ENCODE data around the gene MAP2K5. TPM values are rescaled to one million over a fixed set of nuclear protein-coding genes. Genes with fewer than 3 reads are reported as not detected.

The MAP2K5 gene
- total and polyA plus RNA-seq, 9 of the 15 experiments (the other 6 are each of a cell fraction or from before 2014, with no cell fraction given), result 0.41 to 16.5 (median 7.5) TPM

GRCh38 chr15:67843571-67844387, 301.3 kb downstream of the MAP2K5 start (continued):
- TF ChIP-seq ZNF639 (CRISPR knock-in tag; conservative IDR thresholded peaks at IDR 0.05 in 1 of 2, IDR thresholded peaks at IDR 0.05 in 1 of 2) (no peak), HNRNPUL1 (IDR thresholded peaks at IDR 0.05; ENCODE audit: low read length) (no peak), ZNF785 (CRISPR knock-in tag; IDR thresholded peaks at IDR 0.05) (no peak), CHD4 (IDR thresholded peaks at IDR 0.05; ENCODE audit: insufficient read depth, insufficient replicate concordance, low read depth, low read length, poor library complexity, severe bottlenecking) (no peak), SMAD4 (CRISPR knock-in tag; conservative IDR thresholded peaks at IDR 0.05) (no peak), ZNF695 (CRISPR knock-in tag; IDR thresholded peaks at IDR 0.05) (no peak), ZNF717 (CRISPR knock-in tag; IDR thresholded peaks at IDR 0.05) (no peak), NONO (IDR thresholded peaks at IDR 0.05; ENCODE audit: low read depth in 2 of 2, low read length in 1 of 2) (no peak), TEAD4 (IDR thresholded peaks at IDR 0.05; ENCODE audit: low read length) (0 out of 2 replicates have a peak, but pooled peaks have one; percentile 15), TEAD4 (CRISPR knock-in tag; IDR thresholded peaks at IDR 0.05; ENCODE audit: borderline replicate concordance) (no peak), COPS2 (conservative IDR thresholded peaks at IDR 0.05) (no peak), KLF16 (IDR thresholded peaks at IDR 0.05) (0 out of 2 replicates have a peak, but pooled peaks have one; percentile 8), RCOR1 (IDR thresholded peaks at IDR 0.05; ENCODE audit: borderline replicate concordance in 1 of 2, low read depth in 2 of 2, low read length in 2 of 2) (peak in 1 of 2 experiments; percentile 12; a peak in 1 of 4 replicates), ETV1 (tag; conservative IDR thresholded peaks at IDR 0.05; ENCODE audit: low read depth) (no peak), FOXO4 (CRISPR knock-in tag; IDR thresholded peaks at IDR 0.05) (no peak), PPARD (CRISPR knock-in tag; IDR thresholded peaks at IDR 0.05) (no peak), FOXK2 (conservative IDR thresholded peaks at IDR 0.05 in 1 of 2, IDR thresholded peaks at IDR 0.05 in 1 of 2; ENCODE audit: low read depth in 2 of 2) (0 out of 4 replicates have a peak, but pooled peaks of 1 of the 2 experiments have one; percentile 36), ZNF699 (CRISPR knock-in tag; IDR thresholded peaks at IDR 0.05; ENCODE audit: insufficient replicate concordance) (no peak)
- TF ChIP-seq, protein P1, sequence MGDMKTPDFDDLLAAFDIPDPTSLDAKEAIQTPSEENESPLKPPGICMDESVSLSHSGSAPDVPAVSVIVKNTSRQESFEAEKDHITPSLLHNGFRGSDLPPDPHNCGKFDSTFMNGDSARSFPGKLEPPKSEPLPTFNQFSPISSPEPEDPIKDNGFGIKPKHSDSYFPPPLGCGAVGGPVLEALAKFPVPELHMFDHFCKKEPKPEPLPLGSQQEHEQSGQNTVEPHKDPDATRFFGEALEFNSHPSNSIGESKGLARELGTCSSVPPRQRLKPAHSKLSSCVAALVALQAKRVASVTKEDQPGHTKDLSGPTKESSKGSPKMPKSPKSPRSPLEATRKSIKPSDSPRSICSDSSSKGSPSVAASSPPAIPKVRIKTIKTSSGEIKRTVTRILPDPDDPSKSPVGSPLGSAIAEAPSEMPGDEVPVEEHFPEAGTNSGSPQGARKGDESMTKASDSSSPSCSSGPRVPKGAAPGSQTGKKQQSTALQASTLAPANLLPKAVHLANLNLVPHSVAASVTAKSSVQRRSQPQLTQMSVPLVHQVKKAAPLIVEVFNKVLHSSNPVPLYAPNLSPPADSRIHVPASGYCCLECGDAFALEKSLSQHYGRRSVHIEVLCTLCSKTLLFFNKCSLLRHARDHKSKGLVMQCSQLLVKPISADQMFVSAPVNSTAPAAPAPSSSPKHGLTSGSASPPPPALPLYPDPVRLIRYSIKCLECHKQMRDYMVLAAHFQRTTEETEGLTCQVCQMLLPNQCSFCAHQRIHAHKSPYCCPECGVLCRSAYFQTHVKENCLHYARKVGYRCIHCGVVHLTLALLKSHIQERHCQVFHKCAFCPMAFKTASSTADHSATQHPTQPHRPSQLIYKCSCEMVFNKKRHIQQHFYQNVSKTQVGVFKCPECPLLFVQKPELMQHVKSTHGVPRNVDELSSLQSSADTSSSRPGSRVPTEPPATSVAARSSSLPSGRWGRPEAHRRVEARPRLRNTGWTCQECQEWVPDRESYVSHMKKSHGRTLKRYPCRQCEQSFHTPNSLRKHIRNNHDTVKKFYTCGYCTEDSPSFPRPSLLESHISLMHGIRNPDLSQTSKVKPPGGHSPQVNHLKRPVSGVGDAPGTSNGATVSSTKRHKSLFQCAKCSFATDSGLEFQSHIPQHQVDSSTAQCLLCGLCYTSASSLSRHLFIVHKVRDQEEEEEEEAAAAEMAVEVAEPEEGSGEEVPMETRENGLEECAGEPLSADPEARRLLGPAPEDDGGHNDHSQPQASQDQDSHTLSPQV (IDR thresholded peaks at IDR 0.05), result 0 out of 2 replicates have a peak, but pooled peaks have one; percentile 19
